GM23338 (cell line): ENCODE measurements around the gene NAE1. TPM values are rescaled to one million over a fixed set of nuclear protein-coding genes. Genes with fewer than 3 reads are reported as not detected.
A peak's percentile ranks its signal among the peaks of the same experiment; 100 is the strongest.

ENCODE experiments used
- ATAC-seq: fragments of 200-7000 bp; cut with Tn5 transposase; 3 replicates; pipeline ENCODE4 v1.9.1; 2020
- DNase-seq: peaks from one replicate; pipeline ENCODE4 v3.0.0-alpha.2; 2015; ENCODE audit warnings: low spot score
- H2AFZ ChIP-seq: fragments of 200-600 bp; sonication (generic); 2 replicates; pipeline ENCODE4 v1.8.0; 2016; ENCODE audit warnings: antibody characterized with exemption, mild to moderate bottlenecking, moderate library complexity
- H3F3A ChIP-seq: fragments of 200-600 bp; sonication (generic); replicated peaks from 2 replicates; pipeline ENCODE4 v1.8.0; 2017; ENCODE audit warnings: antibody characterized with exemption, mixed run types, low read depth
- H3K27ac ChIP-seq: fragments of 200-600 bp; sonication (generic); 2 replicates; pipeline ENCODE4 v1.6.1; 2016; ENCODE audit warnings: low read depth
- H3K27me3 ChIP-seq: fragments of 200-600 bp; sonication (generic); 2 replicates; pipeline ENCODE4 v1.8.0; 2016; ENCODE audit warnings: mild to moderate bottlenecking, mixed run types, moderate library complexity; ENCODE audit not compliant: insufficient read depth
- H3K36me3 ChIP-seq: fragments of 200-600 bp; sonication (generic); 2 replicates; pipeline ENCODE4 v1.8.0; 2016; ENCODE audit warnings: mild to moderate bottlenecking; ENCODE audit not compliant: insufficient read depth
- H3K4me1 ChIP-seq: fragments of 200-600 bp; sonication (generic); 2 replicates; pipeline ENCODE4 v1.8.0; 2016; ENCODE audit warnings: mild to moderate bottlenecking, moderate library complexity; ENCODE audit not compliant: insufficient read depth
- H3K4me2 ChIP-seq: fragments of 200-600 bp; sonication (generic); 2 replicates; pipeline ENCODE4 v1.7.1; 2017; ENCODE audit warnings: mixed run types
- H3K4me3 ChIP-seq: fragments of 200-600 bp; sonication (generic); 2 replicates; pipeline ENCODE4 v1.6.1; 2016; ENCODE audit warnings: mixed run types
- H3K79me2 ChIP-seq: fragments of 200-600 bp; sonication (generic); replicated peaks from 2 replicates; pipeline ENCODE4 v1.8.0; 2017; ENCODE audit warnings: mild to moderate bottlenecking; ENCODE audit not compliant: insufficient read depth
- H3K9me2 ChIP-seq: fragments of 200-600 bp; sonication (generic); 2 replicates; pipeline ENCODE4 v1.8.0; 2017; ENCODE audit not compliant: insufficient read depth
- H4K20me1 ChIP-seq: fragments of 200-600 bp; sonication (generic); replicated peaks from 2 replicates; pipeline ENCODE4 v1.8.0; 2017; ENCODE audit warnings: mild to moderate bottlenecking; ENCODE audit not compliant: insufficient read depth
- H3K27ac Mint-ChIP-seq: 2 replicates; pipeline ENCODE4 v1.8.0; 2020; ENCODE audit warnings: inconsistent platforms, mild to moderate bottlenecking, moderate library complexity, mixed read lengths
- H3K27me3 Mint-ChIP-seq: 3 replicates; pipeline ENCODE4 v1.8.0; 2022; ENCODE audit warnings: low read depth, mild to moderate bottlenecking, moderate library complexity, mixed read lengths, inconsistent platforms; ENCODE audit not compliant: insufficient read depth, poor library complexity
- H3K36me3 Mint-ChIP-seq: 3 replicates; pipeline ENCODE4 v1.8.0; 2021; ENCODE audit warnings: low read depth, mild to moderate bottlenecking, inconsistent platforms, moderate library complexity, mixed read lengths
- H3K4me1 Mint-ChIP-seq: 3 replicates; pipeline ENCODE4 v1.8.0; 2020; ENCODE audit warnings: mild to moderate bottlenecking, inconsistent platforms, mixed read lengths
- H3K4me3 Mint-ChIP-seq: 3 replicates; pipeline ENCODE4 v1.8.0; 2021; ENCODE audit warnings: moderate library complexity, mild to moderate bottlenecking, inconsistent platforms, mixed read lengths
- H3K9me3 Mint-ChIP-seq: 3 replicates; pipeline ENCODE4 v1.8.0; 2020; ENCODE audit warnings: moderate library complexity, mild to moderate bottlenecking, inconsistent platforms, mixed read lengths
- CREB1 ChIP-seq: fragments of 250-450 bp; sonication (Bioruptor Pico); IDR thresholded peaks from 2 replicates; pipeline ENCODE4 v1.5.0; 2020; ENCODE audit warnings: low read depth, mild to moderate bottlenecking, moderate library complexity
- ETS1 ChIP-seq: IDR thresholded peaks from 2 replicates; pipeline ENCODE4 v1.6.1; 2016; ENCODE audit warnings: antibody characterized with exemption
- EZH2 ChIP-seq: fragments of 200-600 bp; sonication (generic); IDR thresholded peaks from one replicate; pipeline ENCODE4 v1.8.0; 2017; ENCODE audit warnings: antibody characterized with exemption, mild to moderate bottlenecking, low read depth; ENCODE audit not compliant: unreplicated experiment
- EZH2phosphoT487 ChIP-seq: fragments of 200-600 bp; sonication (generic); IDR thresholded peaks from one replicate; pipeline ENCODE4 v1.8.1; 2018; ENCODE audit warnings: antibody characterized with exemption; ENCODE audit not compliant: unreplicated experiment
- JUNB ChIP-seq: IDR thresholded peaks from one replicate; pipeline ENCODE4 v1.6.1; 2016; ENCODE audit warnings: antibody characterized with exemption; ENCODE audit not compliant: unreplicated experiment
- POLR2AphosphoS5 ChIP-seq: IDR thresholded peaks from 2 replicates; pipeline ENCODE4 v1.6.1; 2016; ENCODE audit warnings: antibody characterized with exemption, low read depth
- STAT1 ChIP-seq: IDR thresholded peaks from one replicate; pipeline ENCODE4 v1.6.1; 2016; ENCODE audit warnings: antibody characterized with exemption; ENCODE audit not compliant: unreplicated experiment
- ZNF114 ChIP-seq: fragments of 250-450 bp; sonication (Bioruptor Pico); IDR thresholded peaks from 2 replicates; pipeline ENCODE4 v1.5.0; 2020; ENCODE audit warnings: mild to moderate bottlenecking, moderate library complexity
- ZNF331 ChIP-seq: fragments of 250-450 bp; sonication (Bioruptor Pico); IDR thresholded peaks from 2 replicates; pipeline ENCODE4 v1.5.0; 2020; ENCODE audit warnings: low read depth, mild to moderate bottlenecking, moderate library complexity
- polyA plus RNA-seq: library from polyadenylated mRNA; unstranded; fragments of >200 nt; fragmentation: Nextera tagmentation; extraction: Ambion mirVana; gene quantifications from 2 replicates; pipeline ENCODE4 v1.2.1, GENCODE V29; 2016
- total RNA-seq: library from RNA; depleted of rRNA; stranded (reverse); fragments of >200 nt; shearing (Covaris generic); gene quantifications from 2 replicates; pipeline ENCODE4 v1.2.3, GENCODE V29; 2014
- TF ChIP-seq, protein P1 (sequence below): fragments of 250-450 bp; sonication (Bioruptor Pico); IDR thresholded peaks from 2 replicates; pipeline ENCODE4 v1.5.0; 2020; ENCODE audit warnings: mild to moderate bottlenecking, moderate library complexity
- TF ChIP-seq, protein P2 (sequence below): IDR thresholded peaks from one replicate; pipeline ENCODE4 v1.6.1; 2018; ENCODE audit warnings: antibody characterized with exemption; ENCODE audit not compliant: unreplicated experiment

The NAE1 gene
- total and polyA plus RNA-seq, 2 experiments from 2014 or later: 139 to 209 TPM

GRCh38 chr16:66786551-66786950 lies 44.2 kb downstream of the NAE1 start:
- Histone ChIP-seq H3K36me3 (no peaks in the 10 kb centered on the region), H3K4me3 (no peak overlapping the region), H4K20me1 (no peaks in the 10 kb centered on the region), H2AFZ (no peak overlapping the region), H3K79me2 (no peaks in the 10 kb centered on the region), H3K27me3 (no peaks in the 10 kb centered on the region), H3K9me2 (no peaks in the 10 kb centered on the region), H3K4me2 (no peak overlapping the region), H3K4me1 (no peaks in the 10 kb centered on the region), H3K27ac (no peak overlapping the region), H3F3A (no peaks in the 10 kb centered on the region)
- no peaks in the 10 kb centered on the region for H3K27me3 Mint-ChIP-seq
- ATAC-seq (peak; percentile 67), DNase-seq (no peak)
- H3K27ac Mint-ChIP-seq: no peak overlapping the region
- no peaks in the 10 kb centered on the region for H3K9me3 Mint-ChIP-seq
- TF ChIP-seq EZH2: no peak
- TF ChIP-seq EZH2phosphoT487: no peak
- TF ChIP-seq ETS1: no peak
- TF ChIP-seq CREB1 (CRISPR knock-in tag): no peak
- TF ChIP-seq JUNB: no peak
- TF ChIP-seq POLR2AphosphoS5: no peak
- TF ChIP-seq ZNF331 (CRISPR knock-in tag): no peak
- TF ChIP-seq, protein P1, sequence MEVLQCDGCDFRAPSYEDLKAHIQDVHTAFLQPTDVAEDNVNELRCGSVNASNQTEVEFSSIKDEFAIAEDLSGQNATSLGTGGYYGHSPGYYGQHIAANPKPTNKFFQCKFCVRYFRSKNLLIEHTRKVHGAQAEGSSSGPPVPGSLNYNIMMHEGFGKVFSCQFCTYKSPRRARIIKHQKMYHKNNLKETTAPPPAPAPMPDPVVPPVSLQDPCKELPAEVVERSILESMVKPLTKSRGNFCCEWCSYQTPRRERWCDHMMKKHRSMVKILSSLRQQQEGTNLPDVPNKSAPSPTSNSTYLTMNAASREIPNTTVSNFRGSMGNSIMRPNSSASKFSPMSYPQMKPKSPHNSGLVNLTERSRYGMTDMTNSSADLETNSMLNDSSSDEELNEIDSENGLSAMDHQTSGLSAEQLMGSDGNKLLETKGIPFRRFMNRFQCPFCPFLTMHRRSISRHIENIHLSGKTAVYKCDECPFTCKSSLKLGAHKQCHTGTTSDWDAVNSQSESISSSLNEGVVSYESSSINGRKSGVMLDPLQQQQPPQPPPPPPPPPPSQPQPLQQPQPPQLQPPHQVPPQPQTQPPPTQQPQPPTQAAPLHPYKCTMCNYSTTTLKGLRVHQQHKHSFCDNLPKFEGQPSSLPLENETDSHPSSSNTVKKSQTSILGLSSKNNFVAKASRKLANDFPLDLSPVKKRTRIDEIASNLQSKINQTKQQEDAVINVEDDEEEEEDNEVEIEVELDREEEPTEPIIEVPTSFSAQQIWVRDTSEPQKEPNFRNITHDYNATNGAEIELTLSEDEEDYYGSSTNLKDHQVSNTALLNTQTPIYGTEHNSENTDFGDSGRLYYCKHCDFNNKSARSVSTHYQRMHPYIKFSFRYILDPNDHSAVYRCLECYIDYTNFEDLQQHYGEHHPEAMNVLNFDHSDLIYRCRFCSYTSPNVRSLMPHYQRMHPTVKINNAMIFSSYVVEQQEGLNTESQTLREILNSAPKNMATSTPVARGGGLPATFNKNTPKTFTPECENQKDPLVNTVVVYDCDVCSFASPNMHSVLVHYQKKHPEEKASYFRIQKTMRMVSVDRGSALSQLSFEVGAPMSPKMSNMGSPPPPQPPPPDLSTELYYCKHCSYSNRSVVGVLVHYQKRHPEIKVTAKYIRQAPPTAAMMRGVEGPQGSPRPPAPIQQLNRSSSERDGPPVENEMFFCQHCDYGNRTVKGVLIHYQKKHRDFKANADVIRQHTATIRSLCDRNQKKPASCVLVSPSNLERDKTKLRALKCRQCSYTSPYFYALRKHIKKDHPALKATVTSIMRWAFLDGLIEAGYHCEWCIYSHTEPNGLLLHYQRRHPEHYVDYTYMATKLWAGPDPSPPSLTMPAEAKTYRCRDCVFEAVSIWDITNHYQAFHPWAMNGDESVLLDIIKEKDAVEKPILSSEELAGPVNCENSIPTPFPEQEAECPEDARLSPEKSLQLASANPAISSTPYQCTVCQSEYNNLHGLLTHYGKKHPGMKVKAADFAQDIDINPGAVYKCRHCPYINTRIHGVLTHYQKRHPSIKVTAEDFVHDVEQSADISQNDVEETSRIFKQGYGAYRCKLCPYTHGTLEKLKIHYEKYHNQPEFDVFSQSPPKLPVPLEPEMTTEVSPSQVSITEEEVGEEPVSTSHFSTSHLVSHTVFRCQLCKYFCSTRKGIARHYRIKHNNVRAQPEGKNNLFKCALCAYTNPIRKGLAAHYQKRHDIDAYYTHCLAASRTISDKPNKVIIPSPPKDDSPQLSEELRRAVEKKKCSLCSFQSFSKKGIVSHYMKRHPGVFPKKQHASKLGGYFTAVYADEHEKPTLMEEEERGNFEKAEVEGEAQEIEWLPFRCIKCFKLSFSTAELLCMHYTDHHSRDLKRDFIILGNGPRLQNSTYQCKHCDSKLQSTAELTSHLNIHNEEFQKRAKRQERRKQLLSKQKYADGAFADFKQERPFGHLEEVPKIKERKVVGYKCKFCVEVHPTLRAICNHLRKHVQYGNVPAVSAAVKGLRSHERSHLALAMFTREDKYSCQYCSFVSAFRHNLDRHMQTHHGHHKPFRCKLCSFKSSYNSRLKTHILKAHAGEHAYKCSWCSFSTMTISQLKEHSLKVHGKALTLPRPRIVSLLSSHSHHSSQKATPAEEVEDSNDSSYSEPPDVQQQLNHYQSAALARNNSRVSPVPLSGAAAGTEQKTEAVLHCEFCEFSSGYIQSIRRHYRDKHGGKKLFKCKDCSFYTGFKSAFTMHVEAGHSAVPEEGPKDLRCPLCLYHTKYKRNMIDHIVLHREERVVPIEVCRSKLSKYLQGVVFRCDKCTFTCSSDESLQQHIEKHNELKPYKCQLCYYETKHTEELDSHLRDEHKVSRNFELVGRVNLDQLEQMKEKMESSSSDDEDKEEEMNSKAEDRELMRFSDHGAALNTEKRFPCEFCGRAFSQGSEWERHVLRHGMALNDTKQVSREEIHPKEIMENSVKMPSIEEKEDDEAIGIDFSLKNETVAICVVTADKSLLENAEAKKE (CRISPR knock-in tag): no peak
- TF ChIP-seq ZNF114 (CRISPR knock-in tag): no peak
- TF ChIP-seq STAT1: no peak
- TF ChIP-seq, protein P2, sequence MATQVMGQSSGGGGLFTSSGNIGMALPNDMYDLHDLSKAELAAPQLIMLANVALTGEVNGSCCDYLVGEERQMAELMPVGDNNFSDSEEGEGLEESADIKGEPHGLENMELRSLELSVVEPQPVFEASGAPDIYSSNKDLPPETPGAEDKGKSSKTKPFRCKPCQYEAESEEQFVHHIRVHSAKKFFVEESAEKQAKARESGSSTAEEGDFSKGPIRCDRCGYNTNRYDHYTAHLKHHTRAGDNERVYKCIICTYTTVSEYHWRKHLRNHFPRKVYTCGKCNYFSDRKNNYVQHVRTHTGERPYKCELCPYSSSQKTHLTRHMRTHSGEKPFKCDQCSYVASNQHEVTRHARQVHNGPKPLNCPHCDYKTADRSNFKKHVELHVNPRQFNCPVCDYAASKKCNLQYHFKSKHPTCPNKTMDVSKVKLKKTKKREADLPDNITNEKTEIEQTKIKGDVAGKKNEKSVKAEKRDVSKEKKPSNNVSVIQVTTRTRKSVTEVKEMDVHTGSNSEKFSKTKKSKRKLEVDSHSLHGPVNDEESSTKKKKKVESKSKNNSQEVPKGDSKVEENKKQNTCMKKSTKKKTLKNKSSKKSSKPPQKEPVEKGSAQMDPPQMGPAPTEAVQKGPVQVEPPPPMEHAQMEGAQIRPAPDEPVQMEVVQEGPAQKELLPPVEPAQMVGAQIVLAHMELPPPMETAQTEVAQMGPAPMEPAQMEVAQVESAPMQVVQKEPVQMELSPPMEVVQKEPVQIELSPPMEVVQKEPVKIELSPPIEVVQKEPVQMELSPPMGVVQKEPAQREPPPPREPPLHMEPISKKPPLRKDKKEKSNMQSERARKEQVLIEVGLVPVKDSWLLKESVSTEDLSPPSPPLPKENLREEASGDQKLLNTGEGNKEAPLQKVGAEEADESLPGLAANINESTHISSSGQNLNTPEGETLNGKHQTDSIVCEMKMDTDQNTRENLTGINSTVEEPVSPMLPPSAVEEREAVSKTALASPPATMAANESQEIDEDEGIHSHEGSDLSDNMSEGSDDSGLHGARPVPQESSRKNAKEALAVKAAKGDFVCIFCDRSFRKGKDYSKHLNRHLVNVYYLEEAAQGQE: no peak
- no peaks in the 10 kb centered on the region for H3K4me1 Mint-ChIP-seq
- H3K4me3 Mint-ChIP-seq: no peak overlapping the region
- H3K36me3 Mint-ChIP-seq: no peaks in the 10 kb centered on the region
